GM23248 (cell line): ENCODE data around the gene HRH3. TPM values are rescaled to one million over a fixed set of nuclear protein-coding genes. Genes with fewer than 3 reads are reported as not detected.

Experiments
- DNase-seq: peaks from one replicate; pipeline ENCODE4 v3.0.0-alpha.2; 2015
- H2AFZ ChIP-seq: fragments of 200-600 bp; sonication (generic); 2 replicates; pipeline ENCODE4 v1.6.1; 2016; ENCODE audit warnings: antibody characterized with exemption
- H3F3A ChIP-seq: fragments of 200-600 bp; sonication (generic); 2 replicates; pipeline ENCODE4 v1.6.1; 2016; ENCODE audit warnings: mild to moderate bottlenecking, antibody characterized with exemption, mixed run types; ENCODE audit not compliant: insufficient read depth
- H3K27ac ChIP-seq: fragments of 200-600 bp; sonication (generic); 2 replicates; pipeline ENCODE4 v1.5.1; 2016; ENCODE audit warnings: mild to moderate bottlenecking
- H3K27me3 ChIP-seq: fragments of 200-600 bp; sonication (generic); replicated peaks from 2 replicates; pipeline ENCODE4 v1.6.1; 2016; ENCODE audit warnings: mild to moderate bottlenecking; ENCODE audit not compliant: insufficient read depth
- H3K36me3 ChIP-seq: fragments of 200-600 bp; sonication (generic); 2 replicates; pipeline ENCODE4 v1.6.1; 2016; ENCODE audit warnings: low read depth, mild to moderate bottlenecking
- H3K4me1 ChIP-seq: fragments of 200-600 bp; sonication (generic); 2 replicates; pipeline ENCODE4 v1.6.1; 2016; ENCODE audit warnings: mild to moderate bottlenecking; ENCODE audit not compliant: insufficient read depth
- H3K4me2 ChIP-seq: fragments of 200-600 bp; sonication (generic); one replicate; pipeline ENCODE4 v1.6.1; 2016; ENCODE audit warnings: mild to moderate bottlenecking; ENCODE audit not compliant: unreplicated experiment
- H3K4me3 ChIP-seq: fragments of 200-600 bp; sonication (generic); 2 replicates; pipeline ENCODE4 v1.5.1; 2016; ENCODE audit warnings: mild to moderate bottlenecking
- H3K79me2 ChIP-seq: fragments of 200-600 bp; sonication (generic); 2 replicates; pipeline ENCODE4 v1.6.1; 2016; ENCODE audit warnings: mild to moderate bottlenecking; ENCODE audit not compliant: insufficient read depth
- H3K9ac ChIP-seq: fragments of 200-600 bp; sonication (generic); 2 replicates; pipeline ENCODE4 v1.6.1; 2016; ENCODE audit warnings: mild to moderate bottlenecking
- H3K9me2 ChIP-seq: fragments of 200-600 bp; sonication (generic); 2 replicates; pipeline ENCODE4 v1.6.1; 2016; ENCODE audit warnings: mixed run types, mild to moderate bottlenecking, moderate library complexity; ENCODE audit not compliant: insufficient read depth
- H3K9me3 ChIP-seq: fragments of 200-600 bp; sonication (generic); one replicate; pipeline ENCODE4 v1.6.1; 2017; ENCODE audit warnings: low read depth
- H4K20me1 ChIP-seq: fragments of 200-600 bp; sonication (generic); 2 replicates; pipeline ENCODE4 v1.6.0; 2016; ENCODE audit not compliant: insufficient read depth
- EZH2 ChIP-seq: fragments of 200-600 bp; sonication (generic); IDR thresholded peaks from 2 replicates; pipeline ENCODE4 v1.6.1; 2018; ENCODE audit warnings: antibody characterized with exemption, mild to moderate bottlenecking; ENCODE audit not compliant: insufficient read depth, poor library complexity, severe bottlenecking
- EZH2phosphoT487 ChIP-seq: fragments of 200-600 bp; sonication (generic); IDR thresholded peaks from 2 replicates; pipeline ENCODE4 v1.6.1; 2018; ENCODE audit warnings: antibody characterized with exemption, moderate library complexity, mild to moderate bottlenecking, low read depth; ENCODE audit not compliant: insufficient read depth
- WGBS, 2 experiments: methylation state at CpG; one replicate each; pipeline ENCODE4 v1.1.6; 2015 to 2017; ENCODE audit warnings: low lambda C conversion rate in 2 of 2, low coverage in 1 of 2; ENCODE audit errors: missing lambda C conversion rate in 2 of 2; 5-methylcytosine and 5-hydroxymethylcytosine counted together
- in situ Hi-C: fragments of 300-500 bp; cut with MboI; formaldehyde crosslinking; loops from 2 replicates; pipeline ENCODE4 v1.15.0; 2020
- polyA plus RNA-seq: library from polyadenylated mRNA; unstranded; fragments of >200 nt; fragmentation: Nextera tagmentation; extraction: Ambion mirVana; gene quantifications from 2 replicates; pipeline ENCODE4 v1.2.1, GENCODE V29; 2016
- total RNA-seq: library from RNA; depleted of rRNA; stranded (reverse); fragments of >200 nt; shearing (Covaris generic); gene quantifications from 2 replicates; pipeline ENCODE4 v1.2.3, GENCODE V29; 2014

The HRH3 gene
- total and polyA plus RNA-seq, 2 experiments from 2014 or later: not detected

GRCh38 chr20:62228982-62229545 lies 9.0 kb upstream of the HRH3 start:
- no peaks in the 10 kb centered on the region for H3F3A ChIP-seq
- H3K79me2 ChIP-seq: no peaks in the 10 kb centered on the region
- WGBS, 2 experiments: 67 to 68% methylated on average over 6 to 7 of the region's 7 CpGs
- H3K4me3 ChIP-seq: no peak overlapping the region
- no peaks in the 10 kb centered on the region for H3K4me1 ChIP-seq
- no peaks in the 10 kb centered on the region for H3K9me3 ChIP-seq
- H2AFZ ChIP-seq: no peak overlapping the region
- no peaks in the 10 kb centered on the region for H3K9me2 ChIP-seq
- no peak for TF ChIP-seq EZH2phosphoT487
- TF ChIP-seq EZH2: no peak
- no peaks in the 10 kb centered on the region for H4K20me1 ChIP-seq
- H3K27ac ChIP-seq: no peak overlapping the region
- DNase-seq: no peak
- H3K9ac ChIP-seq: no peak overlapping the region
- H3K36me3 ChIP-seq: no peaks in the 10 kb centered on the region
- H3K27me3 ChIP-seq: peaks cover 16% of the 10 kb centered on the region; the same call in 1 of the 2 replicates
- no peak overlapping the region for H3K4me2 ChIP-seq
- in situ Hi-C loops: no loop called here

- Histone ChIP-seq H3K9me3 (no peaks in the 10 kb centered on the region), H3K4me2 (no peak overlapping the region), H3K27ac (no peak overlapping the region), H2AFZ (no peak overlapping the region), H3K9me2 (no peaks in the 10 kb centered on the region), H3F3A (no peaks in the 10 kb centered on the region), H3K4me3 (no peak overlapping the region), H3K4me1 (no peaks in the 10 kb centered on the region), H3K79me2 (no peaks in the 10 kb centered on the region), H3K9ac (no peak overlapping the region), H3K27me3 (peaks cover 16% of the 10 kb centered on the region; the same call in 1 of the 2 replicates), H3K36me3 (no peaks in the 10 kb centered on the region), H4K20me1 (no peaks in the 10 kb centered on the region)
- in situ Hi-C loops: no loop called here
- WGBS, 2 experiments: 33 to 36% methylated on average over 33 to 35 of the region's 37 CpGs
- DNase-seq: no peak
- TF ChIP-seq EZH2phosphoT487: no peak
- no peak for TF ChIP-seq EZH2
Observed at GRCh38 chr20:62227977-62228958, 8.2 kb upstream of the HRH3 start.

- Histone ChIP-seq H3K9ac (no peak overlapping the region), H3K27me3 (peaks cover 16% of the 10 kb centered on the region; the same call in 1 of the 2 replicates), H3K4me3 (no peak overlapping the region), H3K9me2 (no peaks in the 10 kb centered on the region), H3K79me2 (no peaks in the 10 kb centered on the region), H3K4me1 (no peaks in the 10 kb centered on the region), H3K9me3 (no peaks in the 10 kb centered on the region), H3K27ac (no peak overlapping the region), H3K36me3 (no peaks in the 10 kb centered on the region), H4K20me1 (no peaks in the 10 kb centered on the region), H3F3A (no peaks in the 10 kb centered on the region), H3K4me2 (no peak overlapping the region), H2AFZ (no peak overlapping the region)
- no peak for DNase-seq
- 25 to 31% methylated on average over 9 to 10 of the region's 10 CpGs for WGBS, 2 experiments
- in situ Hi-C loops: no loop called here
- TF ChIP-seq EZH2 (no peak), EZH2phosphoT487 (no peak)
Observed at GRCh38 chr20:62227591-62227976, 7.5 kb upstream of the HRH3 start.

DNA sequence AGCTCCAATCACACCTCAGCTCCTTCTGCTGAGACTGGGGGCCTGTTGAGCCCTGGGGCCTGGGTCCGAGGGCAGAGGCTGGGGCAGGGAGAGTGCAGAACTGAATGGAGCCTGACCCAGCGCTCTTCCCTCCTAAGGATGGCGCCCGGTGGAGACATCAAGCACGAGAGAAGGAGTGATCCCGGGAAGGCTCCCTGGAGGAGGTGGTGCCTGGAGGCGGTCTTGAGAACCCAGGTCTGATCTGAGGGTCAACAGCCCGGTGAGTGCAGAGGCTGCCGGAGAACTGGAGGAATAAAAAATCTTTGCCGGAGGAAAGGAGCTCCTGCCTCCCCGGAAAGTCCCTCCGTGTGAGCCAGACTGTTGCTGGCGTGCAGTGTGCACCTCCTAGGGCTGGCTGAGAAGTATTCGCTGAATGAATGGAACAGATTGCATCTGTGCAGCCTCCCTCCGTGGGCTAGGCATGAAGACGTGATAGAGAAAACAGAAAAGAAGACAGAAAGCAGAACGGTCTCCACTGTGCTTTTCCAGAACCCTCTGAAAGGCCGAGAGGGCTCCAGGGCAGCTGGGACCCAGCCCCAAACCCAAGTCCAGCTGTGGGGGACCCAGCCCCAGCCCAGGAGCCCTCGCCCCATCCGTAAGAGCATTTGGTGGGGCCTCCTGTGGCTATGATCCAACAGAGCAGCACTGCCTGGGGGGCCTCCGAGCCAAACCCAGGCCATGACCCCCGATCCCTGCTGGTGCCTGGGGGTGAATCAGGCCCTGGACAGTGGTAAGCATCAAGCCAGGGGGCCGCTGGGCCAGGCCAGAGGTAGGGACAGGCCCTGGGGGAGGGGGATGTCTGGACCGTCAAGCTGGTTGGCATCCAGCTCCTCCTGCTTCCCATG lies 6.9 kb upstream of the HRH3 start:
- H3K79me2 ChIP-seq: no peaks in the 10 kb centered on the region
- H3K4me1 ChIP-seq: no peaks in the 10 kb centered on the region
- H3K9me3 ChIP-seq: no peaks in the 10 kb centered on the region
- DNase-seq: no peak
- no peak overlapping the region for H2AFZ ChIP-seq
- peaks cover 16% of the 10 kb centered on the region; the same call in 1 of the 2 replicates for H3K27me3 ChIP-seq
- H3F3A ChIP-seq: no peaks in the 10 kb centered on the region
- 31 to 41% methylated on average over 21 to 24 of the region's 24 CpGs for WGBS, 2 experiments
- H3K9ac ChIP-seq: no peak overlapping the region
- no peaks in the 10 kb centered on the region for H4K20me1 ChIP-seq
- no peak overlapping the region for H3K4me2 ChIP-seq
- H3K9me2 ChIP-seq: no peaks in the 10 kb centered on the region
- no peaks in the 10 kb centered on the region for H3K36me3 ChIP-seq
- no peak overlapping the region for H3K27ac ChIP-seq
- H3K4me3 ChIP-seq: no peak overlapping the region
- in situ Hi-C loops: no loop called here
- no peak for TF ChIP-seq EZH2phosphoT487
- TF ChIP-seq EZH2: no peak
